H4 (cell line): ENCODE measurements around the gene BLNK. TPM values are rescaled to one million over a fixed set of nuclear protein-coding genes. Genes with fewer than 3 reads are reported as not detected.

Experiments used
- DNase-seq: peaks from one replicate; pipeline ENCODE4 v3.0.0-alpha.2; 2015; ENCODE audit warnings: low spot score
- total RNA-seq: library from RNA; depleted of rRNA; stranded (reverse); fragments of >200 nt; shearing (Covaris generic); gene quantifications from 2 replicates; pipeline ENCODE4 v1.2.3, GENCODE V29; 2014

The BLNK gene
- total RNA-seq, 1 experiment from 2014 or later: 0.10 TPM

DNA sequence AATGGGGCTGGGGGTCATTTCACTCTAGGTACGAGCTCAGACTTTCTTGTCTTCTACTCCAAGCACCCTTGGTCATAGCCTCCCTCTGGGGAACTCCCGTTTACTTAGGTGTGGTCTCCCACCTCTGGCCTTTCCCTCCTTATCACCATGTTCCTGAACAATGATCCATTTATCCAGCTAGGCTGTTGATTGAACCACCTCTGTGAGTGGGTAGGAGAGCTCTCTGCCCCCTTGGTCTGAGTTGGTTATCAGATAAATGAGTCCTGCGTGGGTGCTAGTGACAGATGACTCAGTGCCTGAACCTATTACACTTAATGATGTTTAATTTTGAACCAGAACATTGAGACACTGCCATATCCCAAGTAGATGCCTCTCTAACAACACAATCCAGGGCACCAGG, 9.4 kb downstream of the BLNK start:
- DNase-seq: no peak

DNA sequence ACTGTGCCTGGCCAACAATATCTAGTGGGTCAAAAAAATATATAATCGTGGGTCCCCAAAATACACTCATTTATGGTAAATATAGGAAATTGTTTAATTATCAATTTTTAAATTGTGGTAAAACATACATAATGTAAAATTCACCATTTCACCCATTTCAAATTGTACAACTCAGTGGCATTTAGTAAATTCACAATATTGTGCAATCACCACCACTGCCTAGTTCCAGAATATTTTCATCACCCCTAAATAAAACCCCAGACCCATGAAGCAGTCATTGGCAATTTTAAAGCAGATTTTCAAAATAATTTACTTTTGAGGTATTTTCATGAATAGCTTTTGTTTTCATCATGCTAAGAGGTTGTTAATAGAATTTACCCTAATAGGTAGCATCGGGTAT, 10.2 kb downstream of the BLNK start:
- no peak for DNase-seq

DNA sequence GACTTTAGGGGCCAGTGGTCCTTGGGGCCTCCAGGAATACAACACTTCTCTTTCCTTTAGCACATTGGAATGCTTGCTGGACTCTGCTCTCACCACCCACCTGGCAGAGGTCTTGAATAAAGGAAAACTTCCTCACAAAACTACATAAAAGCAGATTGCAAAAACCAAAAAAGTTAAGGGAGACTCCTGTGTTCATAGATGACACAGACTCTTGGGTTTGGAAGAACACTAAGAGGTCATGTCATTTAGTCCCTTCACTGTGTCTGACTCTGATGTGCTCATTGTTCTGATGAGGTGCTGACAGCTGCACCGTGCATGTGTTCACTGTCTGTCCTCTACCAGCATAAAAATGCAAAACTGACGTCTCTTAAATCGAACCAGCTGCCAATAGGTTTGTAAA, 11.4 kb downstream of the BLNK start:
- DNase-seq: no peak

DNA sequence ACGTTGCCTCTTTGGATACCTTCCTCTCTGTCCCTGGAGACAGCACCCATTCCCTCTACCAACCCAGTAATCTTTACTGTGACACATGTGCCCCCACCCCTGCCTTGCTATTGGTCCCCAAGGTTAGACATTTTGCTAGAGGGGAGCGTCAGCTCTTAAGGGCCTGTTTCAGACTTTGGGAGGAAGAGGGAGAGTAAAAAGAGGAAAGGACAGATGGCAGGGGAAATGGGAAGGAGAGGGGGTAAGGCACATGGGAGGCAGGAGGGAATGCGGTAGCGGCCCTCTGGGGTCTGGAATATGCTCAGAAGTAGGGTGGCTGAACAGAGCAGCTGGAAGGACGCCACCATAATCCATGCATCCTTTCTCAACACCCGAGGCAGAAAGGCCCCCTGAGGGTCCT, 12.2 kb downstream of the BLNK start:
- no peak for DNase-seq

DNA sequence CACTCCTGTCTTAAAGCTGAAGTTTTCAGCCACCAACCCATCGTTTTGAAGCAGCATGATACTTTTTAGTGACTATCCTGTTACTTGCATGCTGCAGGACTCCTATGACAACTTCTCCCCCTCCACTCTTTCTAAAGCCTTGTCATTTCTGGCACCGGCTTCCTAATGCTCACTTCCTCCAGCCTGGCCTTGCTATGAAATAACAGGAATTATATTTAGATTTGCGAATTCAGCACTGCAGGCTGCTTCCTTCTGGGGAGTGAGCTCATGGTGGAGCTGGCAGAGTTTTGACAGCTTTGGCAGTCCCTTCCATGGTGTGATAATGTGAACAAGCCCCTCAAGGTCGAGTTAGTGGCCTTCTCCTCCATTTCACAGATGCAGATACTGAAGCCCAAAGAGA, 13.4 kb downstream of the BLNK start:
- DNase-seq: no peak

DNA sequence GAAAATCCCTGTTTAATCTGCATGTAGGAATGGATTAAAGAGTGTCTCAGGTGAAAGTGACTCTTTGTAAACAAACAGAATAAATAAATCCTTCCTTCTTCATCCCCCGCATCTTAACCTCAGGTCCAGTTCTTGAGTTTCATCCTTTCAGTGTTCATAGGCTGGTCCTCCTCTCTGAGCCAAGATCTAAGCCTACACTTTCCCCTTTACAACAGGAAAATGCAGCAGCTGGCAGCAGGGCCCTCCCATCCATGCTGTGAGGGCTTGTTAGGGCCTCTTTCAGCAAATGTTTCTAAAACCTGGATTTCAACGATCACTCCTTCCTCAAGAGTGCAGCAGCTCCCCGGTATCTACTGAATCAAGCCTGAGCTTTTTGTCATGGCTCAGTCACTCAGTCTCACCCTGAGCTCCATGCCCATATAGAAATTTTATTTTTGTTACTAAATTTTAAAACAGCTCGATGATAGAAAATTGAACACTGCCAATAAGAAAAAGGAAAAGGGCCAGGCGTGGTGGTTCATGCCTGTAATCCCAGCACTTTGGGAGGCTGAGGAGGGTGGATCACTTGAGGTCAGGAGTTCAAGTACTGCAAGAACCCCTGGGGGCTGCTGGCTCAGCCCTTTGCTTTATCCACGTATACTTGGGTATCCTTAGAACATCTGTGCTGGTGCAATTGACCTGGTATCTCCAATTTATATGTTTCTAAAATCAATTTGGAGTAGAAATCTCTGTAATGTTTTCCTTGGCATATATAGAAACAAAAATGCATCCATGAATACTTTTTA, 15.6 kb downstream of the BLNK start:
- no peak for DNase-seq

DNA sequence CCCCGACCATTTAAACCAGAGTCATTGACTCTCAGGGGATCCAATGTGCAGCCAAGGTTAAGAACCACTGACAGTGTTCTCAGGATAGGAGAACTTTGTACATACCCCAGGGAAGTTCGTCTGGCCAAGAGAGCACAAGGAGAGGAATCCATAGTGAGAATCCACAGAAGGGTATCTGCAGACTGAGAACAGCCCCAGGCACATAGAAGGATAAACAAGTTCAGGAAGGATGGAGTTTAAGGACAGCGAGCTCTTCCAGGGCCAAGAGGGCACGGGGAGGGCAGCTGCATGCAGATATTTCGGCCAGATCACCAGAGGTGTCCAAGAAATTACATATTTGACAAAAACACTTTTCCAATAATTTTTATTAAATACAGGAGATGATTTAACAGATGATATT, 16.4 kb downstream of the BLNK start:
- DNase-seq: no peak

DNA sequence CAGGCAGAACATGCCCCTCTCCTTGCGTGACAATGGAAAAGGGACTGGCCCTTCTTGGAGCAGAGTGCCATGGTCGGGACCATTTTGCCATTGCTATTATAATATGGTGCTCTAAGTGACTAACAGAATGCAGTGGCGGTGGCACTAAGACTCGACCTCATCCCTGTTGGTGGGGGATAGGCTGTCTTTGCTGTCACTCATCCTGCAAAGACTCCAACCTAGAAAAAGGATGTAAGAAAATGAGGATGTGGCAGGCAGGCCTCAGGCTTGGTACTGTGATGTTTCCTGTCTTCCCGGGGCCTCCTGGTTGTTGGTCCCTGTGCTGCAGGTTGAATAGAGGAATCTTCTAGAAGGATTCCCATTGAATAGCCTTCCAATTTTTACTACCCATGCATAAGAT, 18.6 kb downstream of the BLNK start:
- no peak for DNase-seq

DNA sequence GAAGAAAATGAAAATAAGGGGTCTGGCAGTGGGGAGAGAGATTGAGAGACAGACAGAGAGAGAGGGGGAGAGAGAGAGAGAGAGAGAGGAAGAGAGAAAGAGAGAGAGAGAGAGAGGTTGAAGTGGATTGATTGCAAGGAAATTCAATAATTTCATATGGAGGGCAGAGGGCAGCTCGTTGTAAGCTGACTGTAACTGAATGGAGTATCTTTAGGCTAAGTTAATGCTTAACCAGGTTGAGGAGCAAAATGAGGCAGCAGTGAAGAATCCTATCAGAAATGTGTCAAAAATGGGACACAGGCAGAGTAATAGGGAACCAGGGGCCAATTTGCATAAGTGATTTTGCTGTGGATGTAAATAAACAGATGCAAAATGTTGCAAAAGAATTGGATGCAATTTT, 21.0 kb downstream of the BLNK start:
- DNase-seq: no peak

DNA sequence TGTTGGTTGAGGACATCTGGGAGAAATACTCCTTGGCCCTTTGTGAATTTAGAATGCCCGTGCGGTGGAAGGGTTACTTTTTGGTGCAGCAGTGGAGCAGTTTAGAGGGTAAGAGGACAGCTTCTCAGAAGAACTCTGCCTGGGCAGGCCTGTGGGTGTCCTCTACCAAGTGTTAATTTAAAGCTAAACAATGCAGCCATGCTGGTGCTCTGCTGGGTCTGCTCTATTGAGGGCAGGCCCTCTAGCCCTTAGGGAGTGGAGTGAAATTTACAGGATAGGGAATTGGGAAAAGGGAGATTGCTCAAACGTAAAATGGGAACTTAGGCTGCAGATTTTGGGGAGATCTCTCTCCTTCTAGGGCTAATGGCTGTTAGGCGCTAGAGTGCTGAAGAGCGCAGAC, 22.1 kb downstream of the BLNK start:
- no peak for DNase-seq

DNA sequence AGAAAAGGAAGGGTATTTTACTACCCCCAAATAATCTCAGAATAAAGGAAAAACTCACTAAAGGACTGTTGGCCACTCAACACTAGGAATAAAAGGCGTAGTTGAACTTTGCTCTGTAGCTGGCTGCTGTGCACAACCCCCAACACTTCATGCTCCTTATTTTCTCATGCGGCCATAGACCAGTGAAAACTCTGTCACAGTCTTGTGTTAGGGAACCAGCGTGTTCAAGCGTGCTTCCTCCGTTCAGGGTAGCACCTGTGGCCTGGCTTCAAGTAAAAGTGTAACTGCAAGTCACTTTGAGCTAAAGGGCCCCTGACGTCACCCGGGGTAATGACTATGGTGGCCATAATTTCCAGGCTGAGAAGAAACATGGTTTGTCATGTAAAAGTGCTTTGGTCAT, 27.0 kb downstream of the BLNK start:
- no peak for DNase-seq

DNA sequence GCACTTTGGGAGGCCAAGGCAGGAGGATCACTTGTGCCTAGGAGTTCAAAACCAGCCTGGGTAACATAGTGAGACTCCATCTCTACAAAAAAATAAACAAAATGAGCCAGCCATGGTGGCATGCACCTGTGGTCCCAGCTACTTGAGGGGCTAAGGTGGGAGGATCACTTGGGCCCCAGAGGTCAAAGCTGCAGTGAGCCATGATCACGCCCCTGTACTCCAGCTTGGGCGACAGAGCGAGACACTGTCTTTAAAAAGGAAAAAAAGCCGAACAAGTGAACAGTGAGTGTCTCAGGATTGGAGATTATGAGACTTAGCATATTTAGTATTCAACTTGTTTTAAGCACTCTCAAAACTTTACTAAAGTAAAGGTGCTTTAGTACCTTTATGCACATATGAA, 28.1 kb downstream of the BLNK start:
- DNase-seq: no peak

DNA sequence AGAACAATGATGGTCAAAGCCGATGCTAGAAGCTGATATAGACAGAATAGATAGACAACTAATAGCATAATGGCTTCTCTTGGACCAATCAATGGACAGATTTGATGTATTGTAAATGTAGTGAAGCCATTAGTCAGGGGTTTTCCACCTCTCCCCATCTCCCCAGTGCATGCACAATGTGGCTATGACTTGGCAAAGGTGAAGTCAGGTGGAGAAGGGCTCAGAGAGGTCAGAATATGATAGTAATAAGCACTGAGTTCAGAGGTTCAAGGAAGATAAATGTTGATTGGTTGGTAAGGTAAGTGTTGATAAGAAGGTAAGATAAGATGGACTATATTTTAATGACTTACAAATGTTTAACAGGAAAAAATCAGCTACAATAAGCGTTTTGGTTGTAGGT, 28.5 kb downstream of the BLNK start:
- DNase-seq: no peak

DNA sequence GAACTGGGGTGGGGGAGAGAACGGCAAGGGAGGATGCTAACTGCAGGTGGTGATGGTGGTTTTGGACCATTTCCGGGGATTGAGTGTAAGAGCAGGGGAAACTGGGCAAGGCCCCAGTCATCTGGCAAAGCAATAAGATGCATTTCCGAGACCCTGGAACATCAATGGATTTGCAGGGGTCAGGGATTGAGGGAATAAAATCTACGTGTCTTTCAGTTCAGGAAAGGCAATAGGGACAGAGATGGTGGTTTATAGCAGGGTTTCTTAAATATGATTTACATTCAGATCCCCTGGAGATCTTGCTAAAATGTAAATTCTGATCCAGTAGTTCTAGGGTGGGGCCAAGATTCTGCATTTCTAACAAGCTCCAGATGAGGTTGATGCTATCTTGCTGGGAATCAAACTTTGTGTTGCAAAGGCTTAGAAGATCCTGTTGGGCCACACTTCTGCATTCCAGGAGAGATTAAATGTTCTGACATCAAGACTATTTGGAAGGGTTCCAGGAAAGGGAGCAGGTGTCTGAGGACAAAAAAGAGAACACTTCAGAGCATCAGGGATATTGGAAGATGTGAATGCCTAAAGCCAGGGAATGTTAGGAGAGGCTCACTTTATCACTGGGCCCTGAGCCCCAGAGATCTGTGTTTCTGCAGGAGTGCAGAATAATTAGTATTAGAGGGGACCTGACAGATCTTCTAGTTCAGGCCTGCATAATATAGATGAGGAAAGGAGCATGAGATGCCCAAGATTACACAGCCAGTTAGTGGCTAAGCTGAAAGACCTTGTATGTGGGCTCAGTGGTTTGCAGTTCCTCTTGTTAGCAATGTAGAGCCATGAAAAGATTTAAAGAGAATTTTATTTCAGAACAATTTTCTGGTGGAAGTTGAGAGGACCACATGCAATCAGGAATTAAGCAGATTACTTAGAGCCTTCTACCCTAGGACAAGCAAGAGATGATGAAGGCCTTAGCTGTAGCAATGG, 32.4 kb downstream of the BLNK start:
- no peak for DNase-seq

DNA sequence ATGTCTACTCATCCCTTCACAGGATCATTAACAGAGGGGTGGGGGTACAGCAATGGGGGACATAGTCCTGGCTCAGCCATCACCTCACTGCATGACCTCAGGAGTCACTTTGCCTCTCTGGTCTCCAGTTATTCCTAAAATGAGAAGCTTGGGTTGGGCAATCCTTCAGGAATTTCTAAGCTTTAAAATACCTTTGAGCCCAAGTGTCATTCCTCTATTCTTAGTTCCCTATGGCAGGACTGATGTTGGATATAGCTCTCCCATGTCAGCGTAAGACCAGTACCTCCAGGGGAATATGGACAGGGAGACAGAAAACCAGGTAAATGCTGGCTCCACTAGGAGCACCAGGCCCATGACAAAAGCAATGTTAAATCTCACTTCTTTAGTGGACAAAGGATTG, 34.5 kb downstream of the BLNK start:
- DNase-seq: no peak

DNA sequence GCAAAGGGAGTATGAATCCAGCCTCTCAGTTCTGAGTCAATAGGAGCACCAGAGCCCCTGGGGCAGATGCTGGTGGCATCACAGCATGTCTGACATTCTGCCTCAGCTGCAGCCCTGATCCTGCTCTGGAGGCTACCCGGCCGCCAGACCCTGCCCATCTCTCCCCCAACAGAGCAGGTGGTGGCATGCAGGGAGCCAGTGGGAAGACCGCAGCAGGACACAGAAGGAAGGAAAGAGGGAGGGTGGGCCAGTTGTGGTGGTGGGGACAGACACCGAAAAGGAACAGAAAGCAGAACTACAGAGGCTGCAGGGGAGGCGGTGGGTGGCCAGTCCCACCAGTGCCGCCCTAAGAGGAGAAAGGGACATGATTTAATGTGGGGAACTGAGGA, 35.3 kb downstream of the BLNK start:
- no peak for DNase-seq

DNA sequence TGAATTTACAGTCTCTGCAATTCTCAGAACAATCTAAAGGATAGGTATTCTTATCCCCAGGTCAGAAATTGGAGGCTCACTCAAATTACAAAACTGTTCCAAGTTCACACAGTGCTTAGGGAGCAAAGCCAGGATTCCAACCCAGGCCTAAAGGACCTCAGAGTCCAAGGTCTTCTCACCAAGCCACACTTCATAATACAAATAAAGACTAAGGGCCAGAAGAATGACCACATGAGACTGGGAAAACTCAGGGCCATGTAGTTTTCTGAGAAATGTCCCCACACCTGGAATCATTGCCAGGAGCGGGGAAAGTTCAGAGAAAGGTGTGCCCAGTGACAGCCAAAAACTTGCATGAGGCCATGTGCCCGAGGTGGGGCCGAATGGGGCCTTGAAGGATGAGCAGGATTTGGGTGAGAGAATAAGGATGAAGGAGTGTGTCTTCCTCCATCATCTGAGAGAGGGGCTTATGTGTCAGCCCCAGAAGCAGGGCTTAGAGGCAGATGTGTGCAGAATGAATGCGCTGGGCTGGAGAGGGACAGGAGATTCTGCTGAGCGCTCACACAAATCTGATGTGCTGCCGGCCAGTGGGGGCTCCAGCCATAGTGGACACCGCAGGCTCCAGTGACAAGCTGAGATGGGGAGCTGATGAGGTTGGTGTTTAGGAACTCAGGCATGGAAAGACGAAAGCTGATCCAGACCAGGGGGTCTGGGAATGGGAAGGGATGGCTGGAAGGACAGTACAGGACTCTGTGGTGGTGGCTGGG, 35.9 kb downstream of the BLNK start:
- no peak for DNase-seq

DNA sequence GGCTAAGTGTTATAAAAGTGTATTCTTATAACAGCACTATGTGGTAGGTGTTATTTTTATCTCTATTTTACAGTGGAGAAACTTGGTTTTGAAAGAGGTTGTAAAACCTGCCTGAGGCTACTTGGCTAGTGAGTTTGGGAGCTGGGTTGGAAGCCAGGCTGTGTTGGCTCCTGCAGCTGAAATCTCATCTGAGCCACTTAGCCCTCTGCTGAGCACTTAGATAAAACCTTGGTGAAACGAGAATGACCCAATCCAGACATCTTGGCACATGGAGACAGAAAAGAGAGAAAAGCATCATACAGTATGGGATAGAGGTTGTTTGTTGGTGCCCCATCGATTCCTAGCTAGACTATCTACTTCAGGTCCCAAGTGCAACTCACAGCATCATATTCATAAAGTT, 37.4 kb downstream of the BLNK start:
- DNase-seq: no peak

DNA sequence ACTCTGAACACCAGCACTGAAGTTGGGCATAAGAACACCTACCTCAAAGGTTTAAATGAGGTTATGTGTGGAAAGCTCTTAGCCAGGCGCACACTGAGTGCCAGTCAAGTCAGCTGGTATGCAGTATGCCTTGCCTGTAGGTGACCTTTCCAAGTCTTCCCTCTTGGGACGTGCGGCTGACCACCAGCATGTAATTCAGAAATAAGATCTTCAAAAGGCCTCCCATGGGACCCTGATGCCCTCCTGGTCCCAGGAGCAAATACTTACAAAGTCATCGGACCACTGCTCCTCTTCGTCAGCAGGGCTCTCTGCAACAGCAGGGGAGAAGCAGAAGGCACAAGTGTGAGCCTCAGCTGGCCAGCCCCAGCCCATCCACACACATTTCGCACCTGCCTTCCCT, 40.8 kb downstream of the BLNK start:
- no peak for DNase-seq

DNA sequence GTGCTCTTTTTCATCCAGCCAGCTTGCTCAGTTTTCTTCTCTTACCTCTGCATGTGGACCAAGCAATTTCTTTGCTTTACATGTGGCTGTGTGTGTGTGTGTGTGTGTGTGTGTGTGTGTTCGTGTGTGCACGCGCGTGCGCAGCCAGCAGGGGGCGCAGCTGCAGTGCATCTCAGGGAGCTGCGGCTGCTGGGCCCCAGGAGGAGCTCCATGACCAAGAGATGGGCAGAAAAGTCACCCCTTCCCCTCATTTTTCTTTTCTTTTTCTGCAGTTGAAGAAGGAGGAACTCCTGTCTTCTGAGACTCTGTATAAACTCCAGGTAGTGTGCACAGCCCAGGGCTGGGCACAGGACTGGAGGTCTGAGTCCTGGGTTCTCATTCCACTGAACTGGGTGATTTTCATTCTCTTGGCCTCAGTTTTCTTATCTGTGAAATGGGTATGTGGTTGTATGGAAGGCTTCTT, 41.8 kb downstream of the BLNK start:
- DNase-seq: peak; percentile 73

DNA sequence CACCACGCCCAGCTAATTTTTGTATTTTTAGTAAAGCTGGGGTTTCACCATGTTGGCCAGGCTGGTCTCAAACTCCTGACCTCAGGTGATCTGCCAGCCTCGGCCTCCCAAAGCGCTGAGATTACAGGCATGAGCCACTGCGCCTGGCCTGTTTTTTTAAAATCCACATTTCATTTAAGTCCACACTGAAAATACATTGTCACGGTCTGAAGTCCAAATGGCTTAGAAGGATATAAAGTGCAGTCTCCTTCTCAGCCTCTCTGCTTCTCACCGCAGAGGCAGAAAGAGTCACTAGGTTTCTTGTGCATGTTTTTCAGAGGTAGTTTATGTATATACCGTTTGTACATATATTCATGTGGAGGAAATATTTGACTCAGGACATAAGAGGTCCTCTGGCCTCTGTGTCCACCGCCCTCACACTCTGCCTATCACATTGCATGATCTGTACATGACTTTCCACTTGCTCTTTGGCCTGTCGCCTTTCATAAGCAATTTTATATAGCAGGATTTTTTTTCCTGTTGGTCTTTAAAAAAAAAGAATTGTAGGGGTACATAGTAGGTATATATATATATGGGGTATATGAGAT, 42.9 kb downstream of the BLNK start:
- no peak for DNase-seq

DNA sequence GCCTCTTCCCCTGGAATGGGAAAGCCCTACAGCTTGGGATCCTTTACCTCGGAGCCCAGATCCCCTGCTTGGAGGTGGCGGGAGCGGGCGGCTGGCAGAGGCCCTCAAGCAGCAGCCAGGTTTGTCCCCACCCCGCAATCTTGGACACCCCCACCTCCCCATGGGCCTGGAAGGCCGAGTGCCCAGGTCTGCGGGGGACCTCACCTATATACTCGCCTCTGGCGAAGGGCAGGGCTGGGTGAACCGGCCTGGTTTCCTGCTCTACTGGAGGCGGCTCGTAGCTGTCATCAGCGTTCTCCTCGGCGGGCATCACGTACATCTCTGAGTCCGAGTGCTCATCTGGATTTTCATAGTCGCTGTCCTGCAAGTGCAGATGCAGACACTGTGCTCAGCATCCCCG, 44.2 kb downstream of the BLNK start:
- no peak for DNase-seq
